ENCODE data around the gene C9orf72. TPM values are rescaled to one million over a fixed set of nuclear protein-coding genes. Genes with fewer than 3 reads are reported as not detected.

Gene C9orf72
- total RNA-seq, 1 donor from 2014 or later, result 15.1 TPM

DNA sequence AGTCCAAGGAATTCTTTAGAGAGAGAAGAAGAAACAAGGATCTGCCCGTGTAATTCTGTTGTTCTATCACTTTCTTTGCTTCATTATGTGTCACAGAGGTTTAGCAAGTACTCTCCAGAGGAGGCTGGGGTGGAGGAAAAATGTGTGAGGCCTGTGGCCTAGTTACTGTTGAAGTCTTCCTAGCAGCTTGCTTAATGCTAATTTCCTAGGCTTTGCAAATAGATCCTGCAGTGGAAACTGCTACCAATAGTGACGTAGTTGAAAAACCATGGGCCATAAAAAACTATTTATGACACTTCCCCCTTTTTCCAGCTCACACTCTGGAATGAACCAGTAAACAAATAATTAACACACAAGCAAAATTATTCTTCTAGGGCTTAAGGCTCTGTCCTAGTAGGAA is 27.0 kb upstream of the C9orf72 start:
- Histone ChIP-seq H3K4me1 (ENCODE audit: control insufficient read depth in 3 of 3, insufficient read depth in 3 of 3, low read length in 3 of 3) (no peaks in the 10 kb centered on the region), H3K9ac (ENCODE audit: low read depth in 1 of 3, low read length in 3 of 3) (no peak overlapping the region), H3K27me3 (ENCODE audit: control insufficient read depth in 3 of 3, insufficient read depth in 3 of 3, low read length in 3 of 3) (no peaks in the 10 kb centered on the region), H3K36me3 (ENCODE audit: control insufficient read depth in 3 of 3, insufficient read depth in 3 of 3, low read length in 3 of 3) (no peaks in the 10 kb centered on the region), H3K27ac (ENCODE audit: low read depth, low read length) (peak overlapping the region; percentile 51), H3K9me3 (ENCODE audit: control insufficient read depth in 3 of 3, low read length in 3 of 3) (no peaks in the 10 kb centered on the region), H3K4me3 (ENCODE audit: low read length in 3 of 3) (no peak overlapping the region)

DNA sequence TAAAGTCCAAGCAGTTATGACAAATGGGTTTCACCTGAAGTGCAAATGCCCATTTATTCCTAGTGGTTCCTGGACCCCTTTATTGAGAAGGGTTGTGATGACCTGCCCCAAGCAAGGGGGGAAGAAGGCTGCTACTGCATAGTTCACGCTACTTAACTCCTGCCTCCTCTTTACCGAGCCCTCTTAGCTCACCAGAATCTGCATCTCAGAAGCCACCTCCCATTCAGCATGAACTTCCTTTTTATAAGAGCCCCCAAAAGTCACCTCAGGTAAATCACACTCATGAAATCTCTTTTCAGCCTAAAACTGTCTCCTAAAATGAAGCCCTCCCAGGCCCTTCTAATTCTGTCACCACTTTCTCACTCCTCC is 26.6 kb upstream of the C9orf72 start:
- Histone ChIP-seq H3K9me3 (ENCODE audit: control insufficient read depth in 3 of 3, low read length in 3 of 3) (no peaks in the 10 kb centered on the region), H3K4me1 (ENCODE audit: control insufficient read depth in 3 of 3, insufficient read depth in 3 of 3, low read length in 3 of 3) (no peaks in the 10 kb centered on the region), H3K4me3 (ENCODE audit: low read length in 3 of 3) (no peak overlapping the region), H3K9ac (ENCODE audit: low read depth in 1 of 3, low read length in 3 of 3) (no peak overlapping the region), H3K27me3 (ENCODE audit: control insufficient read depth in 3 of 3, insufficient read depth in 3 of 3, low read length in 3 of 3) (no peaks in the 10 kb centered on the region), H3K36me3 (ENCODE audit: control insufficient read depth in 3 of 3, insufficient read depth in 3 of 3, low read length in 3 of 3) (no peaks in the 10 kb centered on the region), H3K27ac (ENCODE audit: low read depth, low read length) (peak overlapping the region; percentile 51)

DNA sequence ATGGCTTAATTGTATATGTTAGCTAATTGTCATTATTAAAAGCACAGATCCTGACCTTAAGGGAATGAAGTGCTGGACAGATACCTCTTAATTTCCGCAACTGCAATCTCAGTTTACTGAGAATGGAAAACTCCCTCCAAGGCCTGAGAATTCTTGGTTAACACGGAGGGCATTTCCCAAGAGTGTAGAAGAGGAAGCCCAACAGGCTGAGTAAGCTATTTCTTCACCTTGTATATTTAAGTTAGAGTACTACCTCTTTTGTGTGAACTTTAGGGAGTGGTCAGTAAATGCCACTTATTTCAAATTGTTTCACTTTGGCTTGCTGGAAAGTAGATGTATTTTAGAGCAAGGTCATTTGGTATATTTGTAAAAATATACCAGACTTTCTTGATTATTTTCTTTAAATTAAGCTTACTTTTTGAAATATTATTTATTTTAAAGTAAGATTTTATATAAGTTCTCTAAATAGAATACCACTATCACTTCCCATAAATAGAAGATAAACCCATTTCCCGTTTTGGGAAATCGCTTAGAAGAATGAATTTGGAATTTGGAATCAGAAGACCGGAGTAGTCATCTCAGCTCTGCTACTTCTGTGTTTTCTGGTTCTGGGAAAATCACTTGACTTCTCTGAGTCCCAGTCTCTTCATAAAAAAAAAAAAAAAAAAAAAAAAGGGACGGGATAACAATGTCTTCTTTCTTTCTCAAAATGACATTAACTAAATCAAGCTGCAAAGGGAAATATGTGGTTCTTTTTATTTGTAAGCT is 26.0 kb upstream of the C9orf72 start:
- no peak overlapping the region for H3K9ac ChIP-seq (ENCODE audit: low read depth in 1 of 3, low read length in 3 of 3)
- H3K27ac ChIP-seq (ENCODE audit: low read depth, low read length), result peak overlapping the region; percentile 51
- H3K4me3 ChIP-seq (ENCODE audit: low read length in 3 of 3), result no peak overlapping the region
- H3K4me1 ChIP-seq (ENCODE audit: control insufficient read depth in 3 of 3, insufficient read depth in 3 of 3, low read length in 3 of 3), result no peaks in the 10 kb centered on the region
- no peaks in the 10 kb centered on the region for H3K9me3 ChIP-seq (ENCODE audit: control insufficient read depth in 3 of 3, low read length in 3 of 3)
- no peaks in the 10 kb centered on the region for H3K27me3 ChIP-seq (ENCODE audit: control insufficient read depth in 3 of 3, insufficient read depth in 3 of 3, low read length in 3 of 3)
- H3K36me3 ChIP-seq (ENCODE audit: control insufficient read depth in 3 of 3, insufficient read depth in 3 of 3, low read length in 3 of 3), result no peaks in the 10 kb centered on the region

DNA sequence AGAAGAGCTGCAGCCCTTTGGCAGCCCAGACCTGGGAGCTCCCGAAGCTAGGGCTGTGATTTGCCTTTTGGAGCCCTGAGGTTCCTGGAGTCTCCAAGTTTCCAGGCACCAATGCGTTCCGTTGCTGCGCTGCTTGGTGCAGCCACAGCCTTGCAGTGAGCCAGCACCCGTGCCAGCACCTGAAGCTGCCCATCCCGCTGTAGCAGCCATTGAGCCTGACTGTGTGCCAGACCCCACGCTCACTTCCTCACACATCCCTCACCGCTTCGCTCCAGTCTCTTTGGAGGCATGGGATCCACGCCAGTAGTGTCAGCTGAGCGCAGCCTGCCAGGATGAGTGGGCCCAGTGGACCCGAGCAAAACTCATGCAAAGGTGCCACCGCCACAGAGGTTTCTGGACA is 22.5 kb upstream of the C9orf72 start:
- no peak overlapping the region for H3K9ac ChIP-seq (ENCODE audit: low read depth in 1 of 3, low read length in 3 of 3)
- no peaks in the 10 kb centered on the region for H3K27me3 ChIP-seq (ENCODE audit: control insufficient read depth in 3 of 3, insufficient read depth in 3 of 3, low read length in 3 of 3)
- H3K36me3 ChIP-seq (ENCODE audit: control insufficient read depth in 3 of 3, insufficient read depth in 3 of 3, low read length in 3 of 3), result no peaks in the 10 kb centered on the region
- H3K4me1 ChIP-seq (ENCODE audit: control insufficient read depth in 3 of 3, insufficient read depth in 3 of 3, low read length in 3 of 3), result no peaks in the 10 kb centered on the region
- H3K4me3 ChIP-seq (ENCODE audit: low read length in 3 of 3), result no peak overlapping the region
- no peaks in the 10 kb centered on the region for H3K9me3 ChIP-seq (ENCODE audit: control insufficient read depth in 3 of 3, low read length in 3 of 3)
- H3K27ac ChIP-seq (ENCODE audit: low read depth, low read length), result no peak overlapping the region

DNA sequence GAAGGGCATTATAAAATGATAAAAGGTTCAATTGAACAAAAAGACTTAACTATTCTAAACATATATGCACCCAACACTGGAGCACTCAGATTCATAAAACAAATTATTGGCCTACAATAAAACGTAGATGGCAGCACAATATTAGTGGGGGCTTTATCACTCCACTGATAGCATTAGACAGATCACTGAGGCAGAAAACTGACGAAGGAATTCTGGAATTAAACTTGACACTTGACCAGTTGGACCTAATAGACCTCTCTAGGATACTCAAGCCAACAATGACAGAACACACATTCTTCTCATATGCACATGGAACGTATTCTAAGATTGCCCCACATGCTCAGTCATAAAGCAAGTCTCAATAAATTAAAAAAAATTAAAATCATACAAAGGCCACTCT is 18.4 kb upstream of the C9orf72 start:
- Histone ChIP-seq H3K9ac (ENCODE audit: low read depth in 1 of 3, low read length in 3 of 3) (no peak overlapping the region), H3K4me1 (ENCODE audit: control insufficient read depth in 3 of 3, insufficient read depth in 3 of 3, low read length in 3 of 3) (no peaks in the 10 kb centered on the region), H3K9me3 (ENCODE audit: control insufficient read depth in 3 of 3, low read length in 3 of 3) (no peaks in the 10 kb centered on the region), H3K27me3 (ENCODE audit: control insufficient read depth in 3 of 3, insufficient read depth in 3 of 3, low read length in 3 of 3) (peaks cover 0 to 3% (median 0%) of the 10 kb centered on the region in 3 donors), H3K4me3 (ENCODE audit: low read length in 3 of 3) (no peak overlapping the region), H3K27ac (ENCODE audit: low read depth, low read length) (no peak overlapping the region), H3K36me3 (ENCODE audit: control insufficient read depth in 3 of 3, insufficient read depth in 3 of 3, low read length in 3 of 3) (no peaks in the 10 kb centered on the region)

DNA sequence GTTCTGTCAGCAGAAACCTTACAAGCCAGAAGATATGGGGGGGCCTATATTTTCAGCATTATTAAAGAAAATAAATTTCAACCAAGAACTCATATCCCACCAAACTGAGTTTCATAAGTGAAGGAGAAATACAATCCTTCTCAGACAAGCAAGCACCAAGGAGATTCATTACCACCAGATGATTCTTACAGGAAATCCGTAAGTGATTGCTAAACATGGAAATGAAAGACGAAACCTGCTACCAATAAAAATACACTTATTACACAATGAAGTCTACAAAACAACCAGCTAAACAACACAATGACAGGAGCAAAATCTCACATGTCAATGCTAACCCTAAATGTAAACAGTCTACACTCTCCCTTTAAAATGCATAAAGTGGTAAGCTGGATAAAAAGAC is 17.8 kb upstream of the C9orf72 start:
- no peak overlapping the region for H3K4me3 ChIP-seq (ENCODE audit: low read length in 3 of 3)
- no peaks in the 10 kb centered on the region for H3K9me3 ChIP-seq (ENCODE audit: control insufficient read depth in 3 of 3, low read length in 3 of 3)
- no peaks in the 10 kb centered on the region for H3K36me3 ChIP-seq (ENCODE audit: control insufficient read depth in 3 of 3, insufficient read depth in 3 of 3, low read length in 3 of 3)
- H3K4me1 ChIP-seq (ENCODE audit: control insufficient read depth in 3 of 3, insufficient read depth in 3 of 3, low read length in 3 of 3), result no peaks in the 10 kb centered on the region
- no peak overlapping the region for H3K9ac ChIP-seq (ENCODE audit: low read depth in 1 of 3, low read length in 3 of 3)
- peaks cover 0 to 3% (median 0%) of the 10 kb centered on the region in 3 donors for H3K27me3 ChIP-seq (ENCODE audit: control insufficient read depth in 3 of 3, insufficient read depth in 3 of 3, low read length in 3 of 3)
- no peak overlapping the region for H3K27ac ChIP-seq (ENCODE audit: low read depth, low read length)

DNA sequence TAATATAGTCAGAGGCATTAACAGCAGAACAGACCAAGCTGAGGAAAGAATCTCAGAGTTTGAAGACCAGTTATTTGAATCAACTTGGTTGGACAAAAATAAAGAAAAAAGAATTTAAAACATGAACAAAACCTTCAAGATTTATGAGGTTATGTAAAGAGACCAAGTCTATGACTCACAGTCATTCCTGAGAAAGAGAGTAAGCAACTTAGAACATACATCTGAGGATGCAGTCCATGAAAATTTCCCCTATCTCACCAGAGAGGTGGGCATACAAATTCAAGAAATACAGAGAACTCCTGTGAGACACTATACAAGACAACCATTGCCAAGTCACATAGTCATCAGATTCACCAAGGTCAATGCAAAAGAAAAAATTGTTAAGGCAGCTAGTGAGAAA is 17.4 kb upstream of the C9orf72 start:
- Histone ChIP-seq H3K36me3 (ENCODE audit: control insufficient read depth in 3 of 3, insufficient read depth in 3 of 3, low read length in 3 of 3) (no peaks in the 10 kb centered on the region), H3K4me3 (ENCODE audit: low read length in 3 of 3) (no peak overlapping the region), H3K27me3 (ENCODE audit: control insufficient read depth in 3 of 3, insufficient read depth in 3 of 3, low read length in 3 of 3) (peaks cover 0 to 3% (median 0%) of the 10 kb centered on the region in 3 donors), H3K9ac (ENCODE audit: low read depth in 1 of 3, low read length in 3 of 3) (no peak overlapping the region), H3K27ac (ENCODE audit: low read depth, low read length) (no peak overlapping the region), H3K4me1 (ENCODE audit: control insufficient read depth in 3 of 3, insufficient read depth in 3 of 3, low read length in 3 of 3) (no peaks in the 10 kb centered on the region), H3K9me3 (ENCODE audit: control insufficient read depth in 3 of 3, low read length in 3 of 3) (no peaks in the 10 kb centered on the region)

DNA sequence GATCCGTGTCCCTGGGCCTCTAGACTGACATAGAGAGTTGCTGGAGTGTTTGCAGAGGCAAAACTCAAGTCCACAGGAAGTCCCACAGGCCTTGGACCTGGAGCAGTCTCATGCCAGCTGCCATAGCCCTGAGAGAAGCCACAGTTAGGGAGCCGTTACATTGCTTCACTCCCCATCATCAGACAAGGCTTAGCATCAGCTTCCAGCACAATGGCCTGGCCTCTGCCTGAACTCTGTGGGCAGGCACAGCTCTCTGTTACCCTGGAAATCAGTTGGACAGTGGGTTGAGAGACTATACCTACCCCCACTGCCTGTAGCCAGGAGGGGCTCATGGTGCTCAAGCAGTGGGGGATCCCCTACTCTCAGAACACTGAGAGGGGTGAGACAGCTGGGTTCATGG is 16.2 kb upstream of the C9orf72 start:
- H3K9ac ChIP-seq (ENCODE audit: low read depth in 1 of 3, low read length in 3 of 3), result no peak overlapping the region
- H3K9me3 ChIP-seq (ENCODE audit: control insufficient read depth in 3 of 3, low read length in 3 of 3), result no peaks in the 10 kb centered on the region
- no peaks in the 10 kb centered on the region for H3K4me1 ChIP-seq (ENCODE audit: control insufficient read depth in 3 of 3, insufficient read depth in 3 of 3, low read length in 3 of 3)
- no peaks in the 10 kb centered on the region for H3K36me3 ChIP-seq (ENCODE audit: control insufficient read depth in 3 of 3, insufficient read depth in 3 of 3, low read length in 3 of 3)
- no peak overlapping the region for H3K4me3 ChIP-seq (ENCODE audit: low read length in 3 of 3)
- H3K27ac ChIP-seq (ENCODE audit: low read depth, low read length), result no peak overlapping the region
- H3K27me3 ChIP-seq (ENCODE audit: control insufficient read depth in 3 of 3, insufficient read depth in 3 of 3, low read length in 3 of 3), result peaks cover 0 to 3% (median 0%) of the 10 kb centered on the region in 3 donors

DNA sequence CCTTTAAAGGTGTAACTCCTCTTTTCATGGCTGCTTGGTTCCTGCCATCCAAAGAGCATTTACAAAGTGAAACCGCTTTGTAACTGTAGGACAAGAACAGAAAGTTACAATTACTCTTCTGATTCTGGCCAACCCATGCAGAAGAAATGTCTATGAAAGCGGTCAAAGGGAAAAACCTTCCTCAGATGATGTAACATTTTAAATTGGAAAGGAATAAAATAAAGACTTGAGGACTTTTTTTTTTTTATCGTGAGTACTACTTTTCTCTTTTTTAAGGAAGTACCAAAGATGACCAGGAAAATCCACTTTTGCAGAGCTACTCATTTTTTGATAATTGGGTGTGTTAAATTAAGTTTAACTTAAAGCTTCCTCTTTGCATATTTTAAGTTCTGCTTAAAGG is 13.0 kb upstream of the C9orf72 start:
- H3K27me3 ChIP-seq (ENCODE audit: control insufficient read depth in 3 of 3, insufficient read depth in 3 of 3, low read length in 3 of 3), result peaks cover 0 to 3% (median 0%) of the 10 kb centered on the region in 3 donors
- H3K36me3 ChIP-seq (ENCODE audit: control insufficient read depth in 3 of 3, insufficient read depth in 3 of 3, low read length in 3 of 3), result no peaks in the 10 kb centered on the region
- H3K27ac ChIP-seq (ENCODE audit: low read depth, low read length), result no peak overlapping the region
- no peaks in the 10 kb centered on the region for H3K9me3 ChIP-seq (ENCODE audit: control insufficient read depth in 3 of 3, low read length in 3 of 3)
- no peak overlapping the region for H3K9ac ChIP-seq (ENCODE audit: low read depth in 1 of 3, low read length in 3 of 3)
- no peak overlapping the region for H3K4me3 ChIP-seq (ENCODE audit: low read length in 3 of 3)
- H3K4me1 ChIP-seq (ENCODE audit: control insufficient read depth in 3 of 3, insufficient read depth in 3 of 3, low read length in 3 of 3), result no peaks in the 10 kb centered on the region

DNA sequence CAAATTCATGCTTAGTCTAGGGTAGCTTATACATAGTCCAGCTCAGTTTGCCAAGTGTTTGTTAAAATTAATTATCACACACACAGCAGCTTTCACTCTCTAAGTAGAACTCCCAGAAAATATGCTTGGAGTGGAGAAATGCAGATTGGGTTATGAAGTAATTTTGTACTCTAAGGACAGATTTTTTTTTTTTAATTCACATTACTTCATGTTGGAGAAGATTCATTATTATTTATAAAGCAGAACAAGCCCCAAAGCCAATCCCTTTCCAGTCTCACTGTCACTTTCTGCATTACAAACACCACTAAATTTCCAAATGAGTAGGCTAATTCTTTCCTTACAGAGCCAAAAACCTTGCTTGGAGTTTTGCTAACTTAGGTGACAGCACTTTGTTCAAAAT is 11.7 kb upstream of the C9orf72 start:
- Histone ChIP-seq H3K4me1 (ENCODE audit: control insufficient read depth in 3 of 3, insufficient read depth in 3 of 3, low read length in 3 of 3) (no peaks in the 10 kb centered on the region), H3K27ac (ENCODE audit: low read depth, low read length) (no peak overlapping the region), H3K9me3 (ENCODE audit: control insufficient read depth in 3 of 3, low read length in 3 of 3) (no peaks in the 10 kb centered on the region), H3K36me3 (ENCODE audit: control insufficient read depth in 3 of 3, insufficient read depth in 3 of 3, low read length in 3 of 3) (no peaks in the 10 kb centered on the region), H3K9ac (ENCODE audit: low read depth in 1 of 3, low read length in 3 of 3) (no peak overlapping the region), H3K27me3 (ENCODE audit: control insufficient read depth in 3 of 3, insufficient read depth in 3 of 3, low read length in 3 of 3) (peaks cover 0 to 3% (median 0%) of the 10 kb centered on the region in 3 donors), H3K4me3 (ENCODE audit: low read length in 3 of 3) (no peak overlapping the region)
